ENCODE measurements around the gene RBM6. TPM values are rescaled to one million over a fixed set of nuclear protein-coding genes. Genes with fewer than 3 reads are reported as not detected.

The RBM6 gene
- total RNA-seq, 1 donor from 2014 or later: 101 TPM

DNA sequence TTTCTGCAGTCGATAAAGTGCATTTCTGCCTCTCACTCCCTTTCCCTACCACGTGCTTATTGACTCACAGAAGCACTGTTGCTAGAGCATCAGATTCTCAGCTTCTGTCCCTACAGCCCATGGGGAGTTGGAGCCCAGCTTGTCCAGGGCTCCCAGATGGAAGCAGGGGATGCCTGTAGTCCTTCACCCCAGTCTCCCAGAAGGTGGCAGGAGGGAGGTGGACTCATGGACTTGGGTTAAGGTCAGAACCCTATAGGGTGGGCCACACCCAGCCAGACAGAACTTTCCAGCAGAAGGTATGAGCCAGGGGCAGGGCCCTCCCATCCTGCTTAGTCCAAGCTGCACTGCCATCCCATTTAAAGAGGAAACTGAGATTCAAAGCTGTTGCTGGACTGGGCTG lies 182.1 kb downstream of the RBM6 start:
- DNase-seq (peak; percentile 23), ATAC-seq (no peak)
- peaks cover 44% of the 10 kb centered on the region for H3K36me3 ChIP-seq

DNA sequence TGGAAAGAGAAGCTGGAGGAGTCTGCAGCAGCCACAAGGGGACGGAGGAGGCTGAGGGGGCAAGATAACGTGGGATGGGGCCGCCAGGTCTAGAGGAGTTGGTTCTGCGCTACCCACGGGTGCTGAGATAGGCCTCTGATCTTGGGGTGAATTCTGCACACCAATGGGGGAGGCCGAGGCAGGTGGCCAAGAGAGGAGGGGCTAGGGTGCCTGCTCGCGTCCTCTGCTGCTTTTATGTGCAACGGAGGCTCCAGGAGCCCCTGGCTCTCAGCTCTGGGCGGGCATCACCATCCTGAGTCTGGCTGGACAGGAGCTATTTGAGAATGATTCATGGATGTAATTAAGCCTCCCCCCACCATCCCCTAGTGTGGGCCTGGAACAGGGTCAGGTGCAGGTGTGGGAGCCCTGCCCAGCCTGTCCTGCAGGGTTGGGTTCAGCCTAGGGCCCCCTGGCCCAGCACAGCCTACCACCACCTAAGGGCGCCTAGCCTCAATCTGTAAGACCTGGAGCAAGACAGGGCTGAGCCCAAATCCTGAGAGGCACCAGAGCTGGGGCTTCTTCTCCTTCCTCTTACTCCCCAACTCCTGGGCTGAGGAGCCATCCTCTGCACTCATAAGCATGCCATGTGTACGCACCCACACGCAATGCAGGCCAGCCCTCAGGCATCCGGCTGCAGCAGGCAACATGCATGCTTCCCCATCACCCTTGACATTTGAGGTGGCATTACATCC lies 182.9 kb downstream of the RBM6 start:
- intact Hi-C loops (cut with DNase I): no loop called here
- Histone ChIP-seq H3K36me3 (peaks cover 36% of the 10 kb centered on the region), H3K27me3 (ENCODE audit: low read depth) (no peaks in the 10 kb centered on the region), H3K27ac (no peak overlapping the region), H3K4me3 (no peak overlapping the region), H3K9me3 (no peaks in the 10 kb centered on the region), H3K4me1 (peaks cover 33% of the 10 kb centered on the region)
- ATAC-seq: no peak
- TF ChIP-seq, protein P1, sequence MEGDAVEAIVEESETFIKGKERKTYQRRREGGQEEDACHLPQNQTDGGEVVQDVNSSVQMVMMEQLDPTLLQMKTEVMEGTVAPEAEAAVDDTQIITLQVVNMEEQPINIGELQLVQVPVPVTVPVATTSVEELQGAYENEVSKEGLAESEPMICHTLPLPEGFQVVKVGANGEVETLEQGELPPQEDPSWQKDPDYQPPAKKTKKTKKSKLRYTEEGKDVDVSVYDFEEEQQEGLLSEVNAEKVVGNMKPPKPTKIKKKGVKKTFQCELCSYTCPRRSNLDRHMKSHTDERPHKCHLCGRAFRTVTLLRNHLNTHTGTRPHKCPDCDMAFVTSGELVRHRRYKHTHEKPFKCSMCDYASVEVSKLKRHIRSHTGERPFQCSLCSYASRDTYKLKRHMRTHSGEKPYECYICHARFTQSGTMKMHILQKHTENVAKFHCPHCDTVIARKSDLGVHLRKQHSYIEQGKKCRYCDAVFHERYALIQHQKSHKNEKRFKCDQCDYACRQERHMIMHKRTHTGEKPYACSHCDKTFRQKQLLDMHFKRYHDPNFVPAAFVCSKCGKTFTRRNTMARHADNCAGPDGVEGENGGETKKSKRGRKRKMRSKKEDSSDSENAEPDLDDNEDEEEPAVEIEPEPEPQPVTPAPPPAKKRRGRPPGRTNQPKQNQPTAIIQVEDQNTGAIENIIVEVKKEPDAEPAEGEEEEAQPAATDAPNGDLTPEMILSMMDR (IDR thresholded peaks at IDR 0.05): no peak
- DNase-seq: peak; percentile 42

More for the DNA sequence above, 182.1 kb downstream of the RBM6 start:
- TF ChIP-seq, protein P1 (IDR thresholded peaks at IDR 0.05): no peak
- intact Hi-C loops (cut with DNase I): no loop called here
- H3K9me3 ChIP-seq: no peaks in the 10 kb centered on the region
- no peak overlapping the region for H3K27ac ChIP-seq
- H3K4me1 ChIP-seq: peaks cover 33% of the 10 kb centered on the region
- no peaks in the 10 kb centered on the region for H3K27me3 ChIP-seq (ENCODE audit: low read depth)
- no peak overlapping the region for H3K4me3 ChIP-seq

DNA sequence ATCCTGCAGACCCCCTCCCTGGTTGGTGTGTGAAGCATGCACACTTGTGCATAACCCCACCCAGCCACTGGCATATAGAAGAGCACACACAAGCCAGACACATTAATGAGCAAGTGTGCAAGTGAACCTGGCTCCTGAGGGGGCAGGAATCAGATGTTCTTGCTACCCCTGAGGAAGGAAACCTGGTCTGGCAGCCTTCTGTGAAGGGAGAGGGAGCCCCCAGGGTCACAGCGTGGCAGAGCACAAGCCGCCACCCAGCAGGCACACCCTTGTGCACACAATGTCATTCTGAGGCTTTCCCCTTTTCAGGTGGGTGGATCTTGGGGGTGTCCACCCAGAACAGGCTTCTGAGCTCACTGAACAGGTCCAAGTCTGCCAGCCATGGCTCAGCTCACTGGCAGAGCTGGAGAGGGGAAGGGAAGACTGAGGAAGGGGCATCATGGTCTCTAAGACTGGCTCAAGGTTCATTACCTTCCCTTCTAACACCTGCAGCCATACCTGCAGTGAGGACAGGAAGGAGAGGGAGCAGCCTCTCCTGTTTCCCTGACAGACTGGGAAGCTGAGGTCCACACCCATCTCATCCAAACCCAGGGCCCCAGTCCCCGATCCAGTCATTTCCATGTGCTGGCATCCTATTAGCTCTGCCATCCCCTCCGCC lies 183.6 kb downstream of the RBM6 start:
- TF ChIP-seq, protein P1 (IDR thresholded peaks at IDR 0.05): no peak
- Histone ChIP-seq H3K4me1 (peaks cover 33% of the 10 kb centered on the region), H3K9me3 (no peaks in the 10 kb centered on the region), H3K27me3 (ENCODE audit: low read depth) (no peaks in the 10 kb centered on the region), H3K27ac (no peak overlapping the region), H3K36me3 (peaks cover 29% of the 10 kb centered on the region), H3K4me3 (no peak overlapping the region)
- ATAC-seq (no peak), DNase-seq (peak; percentile 28)
- intact Hi-C loops (cut with DNase I): no loop called here

DNA sequence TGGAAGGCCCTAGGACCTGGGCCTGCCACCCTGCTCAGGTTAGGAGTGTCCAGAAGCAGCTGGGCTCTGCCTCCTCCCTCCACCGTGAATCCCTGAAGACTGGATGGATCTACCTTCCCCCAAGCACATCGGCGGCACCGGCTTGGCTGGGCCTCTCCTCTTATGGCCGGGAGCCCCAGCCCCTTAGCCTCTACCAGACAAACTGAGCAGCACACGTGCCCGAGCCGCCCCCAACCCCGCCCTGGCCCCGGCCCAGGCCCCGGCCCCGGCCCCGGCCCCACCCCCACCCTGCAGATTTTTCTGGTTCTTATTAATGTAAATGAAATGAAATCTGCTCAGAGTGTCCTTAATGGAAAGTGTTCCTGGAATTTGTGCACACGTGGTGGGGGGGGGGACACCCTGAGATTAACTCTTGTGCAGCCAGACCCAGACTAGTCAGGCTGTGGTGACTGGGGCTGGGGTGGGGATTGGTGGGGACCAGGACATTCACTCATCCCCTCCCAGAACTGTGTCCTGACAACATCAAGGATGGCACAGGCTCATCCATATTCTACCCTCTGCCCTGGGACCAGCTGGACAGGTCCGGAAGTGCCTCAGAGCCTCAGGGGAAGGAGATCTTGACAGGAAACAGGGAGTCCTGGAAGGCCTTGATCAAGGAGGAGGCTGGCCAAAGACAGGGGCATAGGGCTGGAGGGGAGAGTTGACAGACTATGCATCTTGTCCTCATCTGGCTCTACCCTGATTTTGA lies 184.3 kb downstream of the RBM6 start:
- Histone ChIP-seq H3K4me3 (no peak overlapping the region), H3K4me1 (peaks cover 33% of the 10 kb centered on the region), H3K27me3 (ENCODE audit: low read depth) (no peaks in the 10 kb centered on the region), H3K36me3 (peaks cover 22% of the 10 kb centered on the region), H3K27ac (no peak overlapping the region), H3K9me3 (no peaks in the 10 kb centered on the region)
- intact Hi-C loops (cut with DNase I): no loop called here
- TF ChIP-seq, protein P1 (IDR thresholded peaks at IDR 0.05): no peak
- DNase-seq (peak; percentile 38), ATAC-seq (no peak)

DNA sequence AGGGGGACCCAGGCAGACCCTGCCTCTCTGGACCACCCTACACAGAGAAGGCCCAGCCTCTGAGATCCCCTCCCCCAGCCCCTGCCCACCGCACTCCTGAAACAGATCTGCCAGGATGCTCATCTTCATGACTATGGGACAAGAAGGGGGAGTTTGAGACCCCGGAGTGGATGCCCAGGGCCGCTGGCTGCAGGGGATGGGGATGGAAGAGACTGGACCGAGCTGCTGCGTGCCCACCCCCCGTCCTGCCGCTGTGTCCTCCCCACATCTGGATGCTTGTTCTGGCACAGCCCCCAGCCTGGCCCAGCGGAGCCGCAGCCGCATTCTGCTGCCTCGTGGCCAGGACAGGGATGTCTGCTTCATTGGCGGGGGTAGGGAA lies 184.8 kb downstream of the RBM6 start:
- no peaks in the 10 kb centered on the region for H3K9me3 ChIP-seq
- no peak for ATAC-seq
- no peaks in the 10 kb centered on the region for H3K27me3 ChIP-seq (ENCODE audit: low read depth)
- TF ChIP-seq, protein P1 (IDR thresholded peaks at IDR 0.05): no peak
- H3K4me1 ChIP-seq: peaks cover 33% of the 10 kb centered on the region
- peaks cover 16% of the 10 kb centered on the region for H3K36me3 ChIP-seq
- H3K4me3 ChIP-seq: no peak overlapping the region
- intact Hi-C loops (cut with DNase I): no loop called here
- no peak overlapping the region for H3K27ac ChIP-seq
- peak; percentile 44 for DNase-seq
